HG02938 (cell line): Measurements from ENCODE around the gene ANKRD13B.

Experiments used
- ATAC-seq: cut with Tn5 transposase; IDR thresholded peaks from one replicate; pipeline ENCODE4 v1.9.1; 2021; ENCODE audit warnings: mild to moderate bottlenecking, moderate library complexity; ENCODE audit not compliant: unreplicated experiment

The ANKRD13B gene

GRCh38 chr17:29593591-29594518 is 923 bp downstream of the ANKRD13B start:
- no peak for ATAC-seq

- no peak for ATAC-seq
Observed at GRCh38 chr17:29594519-29595090, 1.7 kb downstream of the ANKRD13B start.

- ATAC-seq: no peak
Observed at GRCh38 chr17:29595107-29595942, 2.4 kb downstream of the ANKRD13B start.

GRCh38 chr17:29595943-29596774 is 3.2 kb downstream of the ANKRD13B start:
- no peak for ATAC-seq

- no peak for ATAC-seq
Observed at GRCh38 chr17:29596811-29597210, 3.9 kb downstream of the ANKRD13B start.

GRCh38 chr17:29597361-29598172 is 4.6 kb downstream of the ANKRD13B start:
- no peak for ATAC-seq

GRCh38 chr17:29603109-29603674 is 10.3 kb downstream of the ANKRD13B start:
- no peak for ATAC-seq

GRCh38 chr17:29607557-29608195 is 14.7 kb downstream of the ANKRD13B start:
- no peak for ATAC-seq

GRCh38 chr17:29608986-29609385 is 16.1 kb downstream of the ANKRD13B start:
- ATAC-seq: no peak

- ATAC-seq: no peak
Observed at GRCh38 chr17:29610395-29610794, 17.5 kb downstream of the ANKRD13B start.

- ATAC-seq: no peak
Observed at GRCh38 chr17:29611351-29612093, 18.6 kb downstream of the ANKRD13B start.

GRCh38 chr17:29612094-29612403 is 19.1 kb downstream of the ANKRD13B start:
- ATAC-seq: no peak

GRCh38 chr17:29612404-29613280 is 19.7 kb downstream of the ANKRD13B start:
- no peak for ATAC-seq

GRCh38 chr17:29613352-29613837 is 20.5 kb downstream of the ANKRD13B start:
- no peak for ATAC-seq

- ATAC-seq: no peak
Observed at GRCh38 chr17:29613856-29614255, 20.9 kb downstream of the ANKRD13B start.

GRCh38 chr17:29614349-29615047 is 21.6 kb downstream of the ANKRD13B start:
- no peak for ATAC-seq

GRCh38 chr17:29615048-29615385 is 22.1 kb downstream of the ANKRD13B start:
- ATAC-seq: no peak
